ENCODE measurements around the gene NFATC2IP. TPM values are rescaled to one million over a fixed set of nuclear protein-coding genes. Genes with fewer than 3 reads are reported as not detected.
"Not testable (repeated sequence)": the region's sequence is repeated elsewhere in the genome, so short reads cannot be mapped to it uniquely, and the experiment has no call there.

NFATC2IP gene
- total RNA-seq, 5 donors from 2014 or later (not counting 1 experiment from before 2014, with no cell fraction given): 78.5 to 111 (median 100) TPM

DNA sequence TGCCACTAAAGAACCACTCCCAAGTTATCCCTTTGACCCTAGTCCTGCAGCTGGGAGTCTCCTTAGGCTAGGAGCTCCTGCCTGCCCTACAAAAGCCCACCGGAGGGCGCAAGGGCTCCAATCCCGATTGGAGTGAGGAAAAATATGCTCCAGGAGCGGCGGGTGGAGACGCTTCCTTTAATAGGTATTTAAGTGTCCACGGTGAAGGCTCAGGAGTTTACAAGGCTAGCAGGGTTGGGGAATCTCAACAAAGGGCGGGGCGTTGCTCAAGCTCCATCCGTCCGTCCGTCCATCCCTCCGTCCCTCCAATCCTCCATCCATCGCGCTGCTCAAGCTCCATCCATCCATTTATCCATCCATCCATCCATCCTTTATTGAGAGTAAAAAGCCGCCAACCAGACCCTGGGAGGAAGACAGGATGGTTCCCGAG is 23.3 kb downstream of the NFATC2IP start:
- Mint-ChIP-seq H3K4me3 (peak overlapping the region; percentile 98 to 99 (median 98)), H3K27me3 (no peaks in the 10 kb centered on the region), H3K36me3 (peaks cover 15% of the 10 kb centered on the region), H3K4me1 (peaks cover 39 to 44% (median 40%) of the 10 kb centered on the region in 3 donors), H3K27ac (peak overlapping the region; percentile 89 to 92), H3K9me3 (no peaks in the 10 kb centered on the region)
- Histone ChIP-seq H3K4me1 (ENCODE audit: control insufficient read depth in 1 of 2, extremely low read depth in 1 of 2, insufficient read depth in 2 of 2, low read length in 2 of 2) (peaks cover 11 to 33% of the 10 kb centered on the region in 2 experiments), H3K27ac (ENCODE audit: low read length) (peak overlapping the region; percentile 53), H3K9me3 (no peaks in the 10 kb centered on the region), H3K4me3 (ENCODE audit: control insufficient read depth in 1 of 2, extremely low read depth in 1 of 2, low read length in 1 of 2) (peak overlapping the region; percentile 82 to 97), H3K27me3 (replicated peaks in 1 of 2; ENCODE audit: control insufficient read depth in 2 of 2, extremely low read depth in 1 of 2, insufficient read depth in 2 of 2, low read length in 1 of 2) (no peaks in the 10 kb centered on the region), H3K36me3 (ENCODE audit: control insufficient read depth in 2 of 2, extremely low read depth in 1 of 2, insufficient read depth in 1 of 2, low read length in 1 of 2) (peaks cover 0 to 20% of the 10 kb centered on the region in 2 donors)
- CTCF ChIA-PET: interaction anchor here in 1 of 2 donors (0.6 to 1.2 kb wide), 4 partner anchors 29 to 1149 kb away, joined by 3 to 6 read pairs (median 4); partner anchors contain the start of gene SH2B1
- WGBS (ENCODE audit: insufficient coverage): 0% methylated on average over 12 of the region's 17 CpGs
- ATAC-seq (replicated peaks in 1 of 4): peak; percentile 8 to 20 (median 12)
- POLR2A ChIA-PET: interaction anchor here (0.6 to 1.1 kb wide), 4 partner anchors 10 to 798 kb away, joined by 3 to 6 read pairs (median 4); partner anchors contain the start of genes LAT (in 1 of the 2) and NFATC2IP (in 1 of the 2)
- peak in 2 of 35 experiments; percentile 37 to 46 for DNase-seq

DNA sequence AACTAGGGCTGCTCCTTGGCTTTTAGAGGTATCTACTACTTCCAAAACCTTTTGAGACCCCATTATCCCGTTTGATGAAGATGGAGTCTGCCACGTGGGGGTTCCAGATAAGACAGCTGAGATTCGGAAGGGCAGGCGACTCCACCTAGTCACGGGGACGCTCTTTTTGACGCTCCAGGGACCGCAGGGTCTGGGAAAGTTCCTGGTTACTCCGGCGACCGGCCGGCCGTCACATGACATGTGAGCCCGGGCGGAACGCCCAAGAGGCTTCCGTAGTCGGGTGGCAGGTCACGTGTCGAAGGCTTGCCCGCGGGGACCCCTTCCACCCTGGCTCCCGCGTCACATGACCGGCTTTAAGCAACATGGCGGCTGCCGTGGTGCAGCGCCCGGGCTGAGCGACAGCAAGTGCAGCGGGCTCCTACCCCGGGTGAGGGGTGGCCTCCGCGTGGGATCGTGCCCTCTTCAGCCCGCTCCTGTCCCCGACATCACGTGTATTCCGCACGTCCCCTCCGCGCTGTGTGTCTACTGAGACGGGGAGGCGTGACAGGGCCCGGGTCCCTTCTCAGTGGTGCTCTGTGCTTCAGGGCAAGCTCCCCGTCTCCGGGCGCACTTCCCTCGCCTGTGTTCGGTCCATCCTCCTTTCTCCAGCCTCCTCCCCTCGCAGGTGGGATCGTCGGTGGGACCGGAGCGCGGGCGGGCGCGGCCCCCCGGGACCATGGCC is 23.9 kb downstream of the NFATC2IP start, which contains the start of gene SPNS1:
Gene SPNS1, plus strand, starts transcription at position 342 of the 721 bp plus-strand sequence. Its CDS starts 374 bp downstream, at position 716.
- Histone ChIP-seq H3K27me3 (replicated peaks in 1 of 2; ENCODE audit: control insufficient read depth in 2 of 2, extremely low read depth in 1 of 2, insufficient read depth in 2 of 2, low read length in 1 of 2) (no peaks in the 10 kb centered on the region), H3K4me3 (ENCODE audit: control insufficient read depth in 1 of 2, extremely low read depth in 1 of 2, low read length in 1 of 2) (peak within 1 kb of the TSS; percentile 82 to 97), H3K27ac (ENCODE audit: low read length) (peak within 1 kb of the TSS; percentile 53), H3K36me3 (ENCODE audit: control insufficient read depth in 2 of 2, extremely low read depth in 1 of 2, insufficient read depth in 1 of 2, low read length in 1 of 2) (peaks cover 0 to 26% of the 10 kb centered on the region in 2 donors), H3K4me1 (ENCODE audit: control insufficient read depth in 1 of 2, extremely low read depth in 1 of 2, insufficient read depth in 2 of 2, low read length in 2 of 2) (peaks cover 11 to 33% of the 10 kb centered on the region in 2 experiments), H3K9me3 (no peaks in the 10 kb centered on the region)
- CTCF ChIA-PET: interaction anchor here in 1 of 2 donors (1.0 to 1.2 kb wide), 2 partner anchors 29 to 111 kb away, joined by 3 to 6 read pairs; partner anchors contain the start of gene SH2B1
- WGBS (ENCODE audit: insufficient coverage): under 1% methylated on average over 56 of the region's 60 CpGs
- DNase-seq (peak; percentile 73 to 94 (median 85)), ATAC-seq (replicated peaks in 1 of 4) (peak; percentile 89 to 94 (median 93))
- peak within 1 kb of the TSS; percentile 89 to 92 for H3K27ac Mint-ChIP-seq
- peaks cover 15% of the 10 kb centered on the region for H3K36me3 Mint-ChIP-seq
- peak within 1 kb of the TSS; percentile 98 to 99 (median 98) for H3K4me3 Mint-ChIP-seq
- H3K9me3 Mint-ChIP-seq: no peaks in the 10 kb centered on the region
- H3K4me1 Mint-ChIP-seq: peaks cover 39 to 44% (median 40%) of the 10 kb centered on the region in 3 donors
- POLR2A ChIA-PET: interaction anchor here in 1 of 2 donors (0.7 kb wide), 1 partner anchor 799 kb away, joined by 6 read pairs; no protein-coding TSS in a partner anchor
- no peaks in the 10 kb centered on the region for H3K27me3 Mint-ChIP-seq

DNA sequence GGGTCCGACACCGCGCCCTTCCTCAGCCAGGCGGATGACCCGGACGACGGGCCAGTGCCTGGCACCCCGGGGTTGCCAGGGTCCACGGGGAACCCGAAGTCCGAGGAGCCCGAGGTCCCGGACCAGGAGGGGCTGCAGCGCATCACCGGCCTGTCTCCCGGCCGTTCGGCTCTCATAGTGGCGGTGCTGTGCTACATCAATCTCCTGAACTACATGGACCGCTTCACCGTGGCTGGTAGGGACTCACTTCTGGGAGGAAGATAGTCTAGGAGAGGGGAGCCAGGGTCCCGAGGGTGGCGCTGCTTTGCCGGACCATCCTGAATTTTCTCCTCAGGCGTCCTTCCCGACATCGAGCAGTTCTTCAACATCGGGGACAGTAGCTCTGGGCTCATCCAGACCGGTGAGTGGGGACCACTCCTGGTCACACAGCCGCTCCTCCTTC is 24.4 kb downstream of the NFATC2IP start:
- Histone ChIP-seq H3K27ac (ENCODE audit: low read length) (no peak overlapping the region), H3K27me3 (replicated peaks in 1 of 2; ENCODE audit: control insufficient read depth in 2 of 2, extremely low read depth in 1 of 2, insufficient read depth in 2 of 2, low read length in 1 of 2) (no peaks in the 10 kb centered on the region), H3K36me3 (ENCODE audit: control insufficient read depth in 2 of 2, extremely low read depth in 1 of 2, insufficient read depth in 1 of 2, low read length in 1 of 2) (peaks cover 0 to 26% of the 10 kb centered on the region in 2 donors), H3K9me3 (no peaks in the 10 kb centered on the region), H3K4me1 (ENCODE audit: control insufficient read depth in 1 of 2, extremely low read depth in 1 of 2, insufficient read depth in 2 of 2, low read length in 2 of 2) (peaks cover 11 to 33% of the 10 kb centered on the region in 2 experiments), H3K4me3 (ENCODE audit: control insufficient read depth in 1 of 2, extremely low read depth in 1 of 2, low read length in 1 of 2) (peak overlapping the region; percentile 82 to 97)
- Mint-ChIP-seq H3K4me3 (peak overlapping the region; percentile 98 to 99 (median 98)), H3K4me1 (peaks cover 39 to 44% (median 40%) of the 10 kb centered on the region in 3 donors), H3K27ac (peak overlapping the region; percentile 76 to 78), H3K9me3 (no peaks in the 10 kb centered on the region), H3K36me3 (peaks cover 15% of the 10 kb centered on the region), H3K27me3 (no peaks in the 10 kb centered on the region)
- no peak for DNase-seq
- WGBS (ENCODE audit: insufficient coverage): 10% methylated on average over 29 of the region's 30 CpGs
- POLR2A ChIA-PET: no interaction called here
- ATAC-seq (replicated peaks in 1 of 4): peak; percentile 1 to 10 (median 4)
- CTCF ChIA-PET: no interaction called here

DNA sequence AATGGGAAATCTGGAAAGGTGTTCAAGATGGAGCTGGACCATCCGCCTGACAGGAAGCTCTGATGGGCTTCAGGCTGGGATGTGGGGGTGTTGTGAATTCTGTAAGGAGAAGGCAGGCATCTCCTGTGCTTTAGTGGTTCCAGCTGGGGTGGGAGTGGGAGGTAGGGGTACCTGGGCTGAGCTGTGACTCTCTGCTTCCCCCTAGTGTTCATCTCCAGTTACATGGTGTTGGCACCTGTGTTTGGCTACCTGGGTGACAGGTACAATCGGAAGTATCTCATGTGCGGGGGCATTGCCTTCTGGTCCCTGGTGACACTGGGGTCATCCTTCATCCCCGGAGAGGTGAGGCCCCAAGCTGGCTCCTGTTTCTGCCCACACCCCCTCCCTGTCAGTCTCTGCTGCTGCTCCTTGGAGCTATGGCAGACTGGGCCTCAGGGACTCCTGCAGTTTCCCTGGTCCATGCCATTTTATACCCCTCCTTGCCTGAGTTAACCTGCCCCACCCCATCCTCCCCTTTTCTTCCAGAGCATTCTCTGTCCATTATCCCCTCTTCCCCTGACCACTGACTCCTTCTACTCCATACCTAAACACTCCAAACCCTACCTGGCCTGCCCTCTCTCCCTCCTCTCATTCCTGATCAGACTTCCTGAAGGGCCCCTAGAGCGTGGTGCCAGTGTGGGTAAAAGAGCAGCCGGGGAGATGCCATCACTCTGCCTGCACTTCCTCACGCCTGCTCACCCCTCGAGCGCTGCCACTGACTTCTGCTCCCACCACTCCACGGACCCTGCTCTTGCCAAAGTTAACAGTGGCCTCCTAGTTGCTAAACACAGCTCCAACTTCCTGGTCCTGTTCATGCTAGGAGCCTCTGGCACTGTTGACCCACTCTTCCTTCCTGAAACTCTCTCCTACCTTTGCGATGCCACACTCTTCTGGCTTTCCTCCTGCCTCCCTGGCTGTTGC is 27.2 kb downstream of the NFATC2IP start:
- Histone ChIP-seq H3K36me3 (ENCODE audit: control insufficient read depth in 2 of 2, extremely low read depth in 1 of 2, insufficient read depth in 1 of 2, low read length in 1 of 2) (peaks cover 7 to 51% of the 10 kb centered on the region in 2 donors), H3K9me3 (no peaks in the 10 kb centered on the region), H3K4me1 (ENCODE audit: control insufficient read depth in 1 of 2, extremely low read depth in 1 of 2, insufficient read depth in 2 of 2, low read length in 2 of 2) (peaks cover 11 to 49% of the 10 kb centered on the region in 2 experiments), H3K27me3 (replicated peaks in 1 of 2; ENCODE audit: control insufficient read depth in 2 of 2, extremely low read depth in 1 of 2, insufficient read depth in 2 of 2, low read length in 1 of 2) (no peaks in the 10 kb centered on the region), H3K27ac (ENCODE audit: low read length) (no peak overlapping the region), H3K4me3 (ENCODE audit: control insufficient read depth in 1 of 2, extremely low read depth in 1 of 2, low read length in 1 of 2) (no peak overlapping the region)
- ChIA-PET CTCF (interaction anchor here (0.6 to 1.1 kb wide), 5 partner anchors 9 to 41 kb away, joined by 4 to 10 read pairs (median 4); no protein-coding TSS in a partner anchor), POLR2A (interaction anchor here in 1 of 2 donors (0.6 kb wide), 1 partner anchor 10 kb away, joined by 4 read pairs; no protein-coding TSS in a partner anchor)
- peak in 4 of 35 experiments; percentile 11 to 70 (median 23) for DNase-seq
- Mint-ChIP-seq H3K36me3 (peaks cover 26% of the 10 kb centered on the region), H3K9me3 (no peaks in the 10 kb centered on the region), H3K27ac (peak overlapping the region; percentile 27 to 53), H3K27me3 (no peaks in the 10 kb centered on the region), H3K4me3 (peak overlapping the region in 1 of 3 donors; percentile 17), H3K4me1 (peaks cover 46 to 52% (median 51%) of the 10 kb centered on the region in 3 donors)
- ATAC-seq (replicated peaks in 1 of 4): peak in 1 of 4 experiments; percentile 31
- 80% methylated on average over 11 of the region's 11 CpGs for WGBS (ENCODE audit: insufficient coverage)

DNA sequence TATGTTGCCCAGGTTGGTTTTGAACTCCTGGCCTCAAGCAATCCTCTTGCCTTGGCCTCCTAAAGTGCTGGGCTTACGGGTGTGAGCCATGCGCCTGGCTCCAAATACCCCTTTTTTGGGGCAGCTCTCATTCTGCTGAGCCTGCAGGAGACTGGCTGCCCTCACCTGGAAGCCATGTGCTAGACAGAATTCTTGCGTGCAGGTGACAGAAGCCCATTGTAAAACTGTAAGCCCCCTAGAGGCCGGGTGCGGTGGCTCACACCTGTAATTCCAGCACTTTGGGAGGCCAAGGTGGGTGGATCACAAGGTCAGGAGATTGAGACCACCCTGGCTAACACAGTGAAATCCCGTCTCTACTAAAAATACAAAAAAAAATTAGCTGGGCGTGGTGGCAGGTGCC is 29.6 kb downstream of the NFATC2IP start:
- ChIA-PET CTCF (interaction anchor here in 1 of 2 donors (0.7 kb wide), 1 partner anchor 14 kb away, joined by 3 read pairs; no protein-coding TSS in a partner anchor), POLR2A (interaction anchor here in 1 of 2 donors (0.5 kb wide), 1 partner anchor 430 kb away, joined by 3 read pairs; no protein-coding TSS in a partner anchor)
- H3K27me3 Mint-ChIP-seq; H3K4me3 Mint-ChIP-seq; DNase-seq; H3K27ac Mint-ChIP-seq; H3K27me3 ChIP-seq (replicated peaks in 1 of 2; ENCODE audit: control insufficient read depth in 2 of 2, extremely low read depth in 1 of 2, insufficient read depth in 2 of 2, low read length in 1 of 2); H3K9me3 ChIP-seq; ATAC-seq (replicated peaks in 1 of 4); H3K27ac ChIP-seq (ENCODE audit: low read length); H3K4me3 ChIP-seq (ENCODE audit: control insufficient read depth in 1 of 2, extremely low read depth in 1 of 2, low read length in 1 of 2); H3K9me3 Mint-ChIP-seq: not testable (repeated sequence)
- Histone ChIP-seq H3K4me1 (ENCODE audit: control insufficient read depth in 1 of 2, extremely low read depth in 1 of 2, insufficient read depth in 2 of 2, low read length in 2 of 2) (peaks cover 15 to 53% of the 10 kb centered on the region in 2 experiments), H3K36me3 (ENCODE audit: control insufficient read depth in 2 of 2, extremely low read depth in 1 of 2, insufficient read depth in 1 of 2, low read length in 1 of 2) (peaks cover 10 to 54% of the 10 kb centered on the region in 2 donors)
- peaks cover 50 to 59% (median 56%) of the 10 kb centered on the region in 3 donors for H3K4me1 Mint-ChIP-seq
- 92% methylated on average over 7 of the region's 7 CpGs for WGBS (ENCODE audit: insufficient coverage)
- peaks cover 38% of the 10 kb centered on the region for H3K36me3 Mint-ChIP-seq

All from T-cell (primary cell).